Amniotic stem cell (primary cell): ENCODE results near the gene ESRP2.

Experiments
- DNase-seq: peaks from one replicate; lab custom pipeline; 2025; lab: John Stamatoyannopoulos, UW

The ESRP2 gene

DNA sequence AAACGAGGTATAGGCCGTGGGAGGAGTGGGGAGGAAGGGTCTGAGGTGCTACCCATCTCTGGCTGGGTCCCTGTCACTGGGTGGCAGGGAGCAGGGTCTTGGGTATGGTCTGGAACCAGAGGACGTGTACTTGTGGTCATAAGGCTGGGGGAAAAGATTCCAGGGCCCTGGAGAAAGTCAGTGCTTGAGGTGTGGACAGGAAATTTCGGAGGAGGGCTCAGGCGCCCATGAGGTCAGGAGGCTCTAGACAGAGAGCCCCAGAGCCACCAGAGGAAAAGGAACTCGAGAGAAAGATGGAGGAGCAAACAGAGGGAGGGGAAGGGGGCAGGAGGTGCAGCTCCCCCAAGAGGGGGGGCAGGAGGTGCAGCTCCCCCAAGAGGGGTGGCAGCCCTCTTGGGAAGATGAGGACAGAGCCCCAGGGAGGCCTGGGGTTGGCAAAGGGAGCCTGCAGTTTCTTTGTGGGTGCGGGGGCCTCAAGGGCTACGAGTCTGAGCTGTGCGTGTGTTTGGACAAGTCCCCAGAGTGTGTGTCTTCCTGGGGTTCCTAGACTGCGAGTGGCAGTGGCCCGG is 27.7 kb upstream of the ESRP2 start:
- DNase-seq: no peak

DNA sequence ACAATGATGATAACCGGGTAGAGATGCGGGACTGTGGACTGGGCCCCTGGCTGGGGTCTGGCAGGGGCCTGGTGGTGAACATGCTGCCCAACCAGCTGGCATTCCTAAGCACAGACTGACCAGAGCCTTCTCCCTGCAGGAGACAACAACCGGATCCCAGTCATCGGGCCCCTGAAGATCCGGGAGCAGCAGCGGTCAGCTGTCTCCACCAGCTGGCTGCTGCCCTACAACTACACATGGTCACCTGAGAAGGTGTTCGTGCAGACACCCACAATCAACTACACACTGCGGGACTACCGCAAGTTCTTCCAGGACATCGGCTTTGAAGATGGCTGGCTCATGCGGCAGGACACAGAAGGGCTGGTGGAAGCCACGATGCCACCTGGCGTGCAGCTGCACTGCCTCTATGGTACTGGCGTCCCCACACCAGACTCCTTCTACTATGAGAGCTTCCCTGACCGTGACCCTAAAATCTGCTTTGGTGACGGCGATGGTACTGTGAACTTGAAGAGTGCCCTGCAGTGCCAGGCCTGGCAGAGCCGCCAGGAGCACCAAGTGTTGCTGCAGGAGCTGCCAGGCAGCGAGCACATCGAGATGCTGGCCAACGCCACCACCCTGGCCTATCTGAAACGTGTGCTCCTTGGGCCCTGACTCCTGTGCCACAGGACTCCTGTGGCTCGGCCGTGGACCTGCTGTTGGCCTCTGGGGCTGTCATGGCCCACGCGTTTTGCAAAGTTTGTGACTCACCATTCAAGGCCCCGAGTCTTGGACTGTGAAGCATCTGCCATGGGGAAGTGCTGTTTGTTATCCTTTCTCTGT is 23.3 kb upstream of the ESRP2 start:
- DNase-seq: no peak

DNA sequence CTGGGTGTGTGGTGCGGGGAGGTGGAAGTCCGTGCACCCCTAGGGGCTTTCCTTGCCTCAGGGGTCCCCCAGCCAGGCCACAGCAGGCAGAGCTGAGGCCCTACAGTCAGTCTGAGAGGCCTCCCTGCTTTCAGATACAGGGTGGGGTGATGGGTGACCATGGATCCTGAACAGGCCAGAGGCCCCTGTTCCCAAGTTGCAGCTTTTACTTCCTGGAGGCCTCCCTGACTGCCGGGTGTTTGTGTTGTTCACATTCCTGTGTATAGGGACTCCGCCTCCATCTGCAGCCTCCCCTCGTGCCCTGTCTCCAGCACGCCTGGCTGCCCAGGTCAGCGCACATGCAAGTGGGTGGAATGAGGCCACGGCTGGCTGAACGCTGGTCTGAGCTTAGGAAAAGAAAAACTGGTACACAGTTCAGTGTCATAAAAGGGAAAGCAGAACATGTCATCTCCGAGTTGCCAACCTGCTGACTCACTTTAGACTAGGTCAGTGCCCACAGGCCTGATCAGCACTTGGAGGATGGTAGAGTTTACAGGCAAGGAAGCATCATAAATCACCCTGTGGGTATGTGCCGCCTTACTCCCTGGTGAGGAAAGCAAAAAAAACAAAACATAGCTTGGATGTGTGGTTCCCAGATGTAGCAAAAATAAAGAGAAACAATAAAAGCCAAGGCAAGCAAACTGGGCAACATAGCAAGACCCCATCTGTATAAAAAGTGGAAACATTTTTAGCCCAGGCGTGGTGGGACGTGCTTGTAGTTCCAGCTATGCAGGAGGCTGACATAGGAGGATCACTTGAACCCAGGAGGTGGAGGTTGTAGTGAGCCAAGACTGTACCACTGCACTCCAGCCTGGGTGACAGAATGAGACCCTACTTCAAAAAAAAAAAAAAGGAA is 22.2 kb upstream of the ESRP2 start:
- no peak for DNase-seq

DNA sequence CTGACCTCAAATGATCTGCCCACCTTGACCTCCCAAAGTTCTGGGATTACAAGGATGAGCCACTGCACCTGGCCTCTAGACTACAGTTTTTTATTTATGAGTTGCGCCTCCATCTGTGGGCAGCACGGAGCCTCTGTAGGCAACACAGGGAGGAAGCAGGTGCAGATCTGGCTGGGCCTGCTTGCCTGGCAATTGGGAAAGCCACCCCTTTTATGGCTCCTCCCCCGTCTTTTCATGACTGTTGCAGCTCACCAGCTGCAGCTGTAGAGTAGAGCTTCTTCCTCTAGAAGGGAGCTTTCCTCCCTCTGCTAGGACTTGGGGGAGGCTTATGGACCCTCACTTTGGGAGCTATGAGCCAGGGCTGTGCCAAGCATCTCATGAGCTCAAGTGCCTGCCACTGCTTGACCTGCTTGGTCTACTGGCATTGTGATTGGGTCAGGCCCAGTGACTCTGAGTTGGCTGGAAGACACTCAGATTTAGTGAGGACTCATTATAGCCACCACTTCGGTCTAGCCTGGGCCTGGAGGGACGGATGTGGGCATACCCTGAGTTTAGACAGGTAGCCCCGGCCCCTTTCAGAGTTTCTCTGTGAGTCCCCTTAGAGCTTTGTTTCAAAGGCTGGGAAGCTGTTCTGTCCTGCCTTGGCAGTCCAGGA is 21.5 kb upstream of the ESRP2 start:
- no peak for DNase-seq

DNA sequence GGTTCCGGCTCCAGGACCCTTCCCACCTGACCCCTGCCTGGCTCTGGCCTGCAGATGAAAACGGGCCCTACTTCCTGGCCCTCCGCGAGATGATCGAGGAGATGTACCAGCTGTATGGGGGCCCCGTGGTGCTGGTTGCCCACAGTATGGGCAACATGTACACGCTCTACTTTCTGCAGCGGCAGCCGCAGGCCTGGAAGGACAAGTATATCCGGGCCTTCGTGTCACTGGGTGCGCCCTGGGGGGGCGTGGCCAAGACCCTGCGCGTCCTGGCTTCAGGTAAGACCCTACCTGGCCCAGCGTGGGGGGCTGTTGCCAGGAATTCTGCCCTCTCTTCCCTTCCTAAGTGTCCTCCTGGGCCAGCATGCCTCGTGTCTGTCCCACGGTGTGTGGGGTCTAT is 19.8 kb upstream of the ESRP2 start:
- no peak for DNase-seq

DNA sequence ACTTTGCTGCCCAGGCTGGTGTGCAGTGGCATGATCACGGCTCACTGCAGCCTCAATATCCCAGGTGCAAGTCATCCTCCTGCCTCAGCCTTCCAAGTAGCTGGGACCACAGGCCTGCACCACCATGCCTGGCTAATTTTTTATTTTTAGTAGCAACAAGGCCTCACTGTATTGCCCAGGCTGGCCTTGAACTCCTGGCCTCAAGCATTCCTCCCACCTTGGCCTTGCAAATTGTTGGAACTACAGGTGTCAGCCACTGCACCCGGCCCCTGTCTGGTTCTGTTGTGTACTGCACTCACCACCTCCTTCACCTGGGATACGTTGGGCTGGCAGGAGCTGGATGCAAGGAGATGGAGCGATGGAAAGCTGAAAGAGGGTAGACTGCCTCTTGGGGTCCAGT is 17.8 kb upstream of the ESRP2 start:
- DNase-seq: no peak

DNA sequence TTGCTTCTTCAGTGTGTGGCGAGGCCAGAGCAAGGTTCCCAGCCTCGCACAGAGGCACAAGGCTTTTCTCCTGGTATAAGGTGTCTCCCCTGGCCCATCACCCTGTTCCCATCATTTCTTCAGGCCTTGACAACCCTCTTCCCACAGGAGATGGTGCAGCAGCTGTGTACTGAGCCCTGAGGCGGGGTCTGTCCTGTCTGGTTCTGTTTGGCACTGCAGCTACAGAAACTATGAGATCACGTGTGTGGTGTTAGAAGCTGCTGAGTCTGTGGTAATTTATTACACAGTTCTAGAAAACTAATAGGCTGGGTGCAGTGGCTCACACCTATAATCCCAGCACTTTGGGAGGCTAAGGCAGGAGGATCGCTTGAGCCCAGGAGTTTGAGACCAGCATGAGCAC is 16.5 kb upstream of the ESRP2 start:
- no peak for DNase-seq

DNA sequence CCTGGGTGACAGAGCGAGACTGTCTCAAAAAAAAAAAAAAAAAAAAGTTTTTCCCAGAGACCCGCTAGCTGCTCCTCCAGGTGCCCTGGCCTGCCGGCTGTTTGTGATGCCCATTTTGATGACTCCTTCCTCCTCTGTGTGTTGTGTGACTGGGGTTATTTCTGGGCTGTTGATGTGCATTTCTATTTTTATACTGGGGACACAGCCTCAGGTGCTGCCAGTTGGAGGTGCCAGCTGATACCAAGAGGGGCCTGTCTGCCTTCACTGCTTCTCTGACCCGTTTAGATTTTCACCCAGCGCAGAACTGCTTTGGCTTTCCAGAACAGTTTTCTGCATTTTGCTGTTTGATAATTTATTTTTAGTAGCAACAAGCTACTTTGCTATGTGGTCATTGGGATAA is 15.9 kb upstream of the ESRP2 start:
- DNase-seq: no peak

DNA sequence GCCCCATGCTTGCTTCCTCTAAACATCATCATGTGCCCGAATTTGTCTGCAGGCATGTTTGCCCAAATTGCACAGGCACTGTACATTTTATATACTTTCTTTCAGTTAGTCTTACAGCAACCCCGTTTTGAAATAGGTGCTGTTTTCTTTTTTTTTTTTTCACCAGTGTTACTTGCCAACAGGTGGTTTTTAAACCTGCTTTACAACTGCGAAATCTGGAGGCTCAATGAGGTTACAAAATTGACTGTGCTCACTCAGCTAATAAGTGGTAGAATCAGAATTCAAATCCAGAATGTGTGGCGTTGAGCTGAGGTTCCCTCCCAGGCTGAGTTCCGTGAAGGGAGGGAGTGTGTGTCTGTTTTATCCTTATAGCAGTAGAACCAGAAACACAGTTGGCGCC is 15.0 kb upstream of the ESRP2 start:
- DNase-seq: no peak

DNA sequence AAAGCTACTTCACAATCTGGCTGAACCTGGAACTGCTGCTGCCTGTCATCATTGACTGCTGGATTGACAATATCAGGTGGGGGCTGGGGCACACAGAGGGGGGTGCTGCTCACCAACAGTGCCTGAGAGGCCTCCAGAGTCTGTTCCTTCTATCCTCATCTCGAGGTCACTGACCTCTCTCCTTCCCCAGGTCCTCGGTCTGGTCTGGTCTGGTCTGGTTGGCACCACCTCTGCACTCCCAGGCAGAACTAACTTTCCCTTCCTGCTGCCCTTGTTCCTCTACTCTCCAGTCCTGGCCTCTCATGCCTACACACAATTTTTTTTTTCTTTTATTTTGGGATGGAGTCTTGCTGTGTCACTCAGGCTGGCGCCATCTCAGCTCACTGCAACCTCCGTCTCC is 13.4 kb upstream of the ESRP2 start:
- no peak for DNase-seq

DNA sequence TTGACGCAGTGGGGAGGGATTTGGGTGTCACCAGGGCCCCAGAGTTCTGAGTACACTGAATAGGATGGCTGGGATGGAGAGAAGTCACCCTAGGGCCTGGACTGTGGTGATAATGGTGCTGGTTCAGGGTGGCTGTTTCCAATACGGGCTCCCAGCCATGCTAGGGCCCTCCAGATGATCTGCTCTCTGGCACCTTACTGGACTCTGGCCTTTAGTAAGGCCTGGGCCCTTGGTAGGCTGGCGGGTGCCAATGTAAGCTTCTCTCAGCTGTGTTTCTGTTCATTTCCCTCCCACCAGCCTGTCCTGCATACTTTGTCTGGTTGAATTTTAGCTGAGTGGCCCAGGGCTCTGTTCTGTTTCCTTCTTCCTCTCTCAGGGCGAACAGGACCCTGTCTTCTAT is 12.0 kb upstream of the ESRP2 start:
- DNase-seq: no peak

DNA sequence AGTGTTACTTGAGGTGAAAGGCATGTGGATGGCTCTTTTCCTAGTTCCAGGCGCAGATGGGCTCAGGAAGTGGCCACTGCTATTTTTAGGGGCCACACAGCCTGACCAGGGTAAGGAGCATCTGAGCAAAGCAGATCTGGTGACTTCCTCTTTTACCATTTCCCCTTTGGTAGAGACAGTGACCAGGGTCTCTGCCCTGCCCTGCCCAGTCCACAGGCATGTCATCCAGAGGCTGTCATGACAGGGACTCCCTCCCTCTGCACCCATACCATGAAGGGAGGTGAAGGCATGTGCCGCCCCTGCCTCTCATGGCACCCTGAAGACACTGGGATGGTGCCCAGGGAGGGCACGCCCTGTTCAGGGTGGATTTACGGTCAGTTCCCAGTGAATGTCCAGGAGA is 11.5 kb upstream of the ESRP2 start:
- DNase-seq: no peak

DNA sequence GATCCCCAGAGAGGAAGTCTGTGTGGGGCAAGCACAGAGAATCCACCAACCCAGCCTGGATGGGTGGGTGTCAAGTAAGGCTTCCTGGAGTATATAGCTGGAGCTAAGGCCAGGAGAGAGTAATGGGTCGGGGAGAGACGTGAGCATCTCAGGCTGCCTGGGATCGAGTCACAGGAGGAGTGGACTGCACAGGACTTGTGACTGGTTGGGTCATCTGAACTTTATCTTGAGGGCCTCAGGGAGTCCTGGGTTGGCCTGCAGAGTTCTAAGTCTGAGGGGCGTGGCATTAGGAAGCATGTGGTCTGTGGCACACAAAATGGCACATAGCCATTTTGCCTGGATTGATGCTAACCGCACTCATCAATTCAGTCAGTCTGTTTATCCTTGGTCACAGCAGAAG is 10.7 kb upstream of the ESRP2 start:
- DNase-seq: no peak

DNA sequence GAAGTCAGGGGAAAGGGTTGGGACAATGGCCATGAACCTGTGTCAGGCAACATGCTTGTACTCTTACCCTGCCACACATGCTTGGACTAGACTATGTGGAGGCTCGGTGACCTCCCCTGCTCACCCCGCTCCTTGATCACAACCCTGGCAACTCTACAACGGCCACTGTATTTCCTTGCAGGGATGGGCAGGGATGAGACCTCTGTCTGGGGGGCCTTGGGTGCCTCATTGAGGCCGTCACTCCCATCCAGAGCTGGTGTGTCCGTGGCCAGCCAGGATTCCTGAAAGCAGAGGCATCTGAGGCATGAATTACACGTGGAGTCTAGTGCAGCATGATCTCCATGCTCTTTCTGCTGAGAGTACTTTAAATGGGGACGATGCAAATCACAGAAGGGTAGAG is 10.2 kb upstream of the ESRP2 start:
- DNase-seq: no peak

DNA sequence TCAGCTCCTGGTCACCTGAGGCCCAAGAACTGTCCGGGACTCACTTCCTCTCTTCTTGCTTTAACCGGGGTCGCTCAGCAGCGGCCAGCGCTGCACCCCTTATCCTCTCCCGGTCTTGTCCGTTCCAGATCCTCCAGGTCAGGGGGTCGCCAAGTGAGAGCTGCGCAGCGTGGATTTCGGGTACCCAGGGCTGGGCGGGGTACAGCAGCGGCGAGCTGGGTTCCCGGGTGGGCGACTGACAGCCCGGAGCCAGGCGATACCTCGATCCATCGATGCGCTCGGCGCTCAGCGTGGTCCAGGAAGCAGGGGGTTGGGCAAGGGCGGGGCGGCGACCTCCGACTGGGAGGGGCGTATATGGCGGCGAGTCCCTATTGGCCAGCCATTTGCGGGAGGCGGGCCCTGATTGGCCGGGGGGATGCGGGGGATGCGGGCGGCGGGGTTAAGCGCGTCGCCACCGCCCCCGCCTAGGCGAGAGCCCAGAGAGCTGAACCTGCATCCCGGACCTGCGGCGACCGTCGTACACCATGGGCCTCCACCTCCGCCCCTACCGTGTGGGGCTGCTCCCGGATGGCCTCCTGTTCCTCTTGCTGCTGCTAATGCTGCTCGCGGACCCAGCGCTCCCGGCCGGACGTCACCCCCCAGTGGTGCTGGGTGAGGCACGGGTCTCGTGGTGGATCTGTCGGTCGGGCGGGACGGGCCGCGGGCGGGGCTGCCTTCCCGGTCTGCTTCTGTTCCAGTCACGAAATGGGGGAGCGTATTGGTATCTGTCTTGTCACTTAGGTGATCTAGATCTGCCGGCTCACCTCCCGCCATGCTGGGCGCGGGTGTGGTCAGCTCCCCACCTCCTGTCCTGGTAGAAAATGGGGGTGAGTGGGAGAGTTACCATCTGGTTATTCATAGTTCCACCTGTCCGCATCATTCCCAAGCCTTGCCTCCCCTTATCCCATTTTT is 9.3 kb upstream of the ESRP2 start, which contains the start of gene PLA2G15:
PLA2G15 (plus strand) TSS at position 471 of the 951 bp plus-strand sequence; CDS start at position 525, 54 bp downstream.
- DNase-seq: peak; percentile 73

DNA sequence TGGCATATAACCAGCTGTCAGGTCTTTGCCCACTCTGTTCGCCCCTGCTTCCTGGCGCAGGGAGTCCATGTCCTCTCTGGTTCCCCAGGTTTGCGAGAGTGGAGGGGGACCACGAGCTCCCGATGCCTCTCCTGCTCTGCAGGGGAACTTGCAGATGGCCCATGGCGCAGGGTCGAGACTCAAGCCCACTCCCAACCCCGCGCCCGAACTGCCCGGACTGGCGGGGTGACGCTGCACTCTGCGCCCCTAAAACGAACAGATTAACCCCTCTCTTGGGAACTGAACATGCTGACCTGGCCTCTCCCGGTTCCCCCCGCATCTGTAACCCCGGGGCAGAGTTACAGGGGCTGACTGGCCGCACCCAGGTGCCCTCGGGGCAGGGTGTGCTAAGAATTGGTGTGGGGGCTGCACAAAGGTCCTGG is 8.6 kb upstream of the ESRP2 start:
- DNase-seq: no peak

DNA sequence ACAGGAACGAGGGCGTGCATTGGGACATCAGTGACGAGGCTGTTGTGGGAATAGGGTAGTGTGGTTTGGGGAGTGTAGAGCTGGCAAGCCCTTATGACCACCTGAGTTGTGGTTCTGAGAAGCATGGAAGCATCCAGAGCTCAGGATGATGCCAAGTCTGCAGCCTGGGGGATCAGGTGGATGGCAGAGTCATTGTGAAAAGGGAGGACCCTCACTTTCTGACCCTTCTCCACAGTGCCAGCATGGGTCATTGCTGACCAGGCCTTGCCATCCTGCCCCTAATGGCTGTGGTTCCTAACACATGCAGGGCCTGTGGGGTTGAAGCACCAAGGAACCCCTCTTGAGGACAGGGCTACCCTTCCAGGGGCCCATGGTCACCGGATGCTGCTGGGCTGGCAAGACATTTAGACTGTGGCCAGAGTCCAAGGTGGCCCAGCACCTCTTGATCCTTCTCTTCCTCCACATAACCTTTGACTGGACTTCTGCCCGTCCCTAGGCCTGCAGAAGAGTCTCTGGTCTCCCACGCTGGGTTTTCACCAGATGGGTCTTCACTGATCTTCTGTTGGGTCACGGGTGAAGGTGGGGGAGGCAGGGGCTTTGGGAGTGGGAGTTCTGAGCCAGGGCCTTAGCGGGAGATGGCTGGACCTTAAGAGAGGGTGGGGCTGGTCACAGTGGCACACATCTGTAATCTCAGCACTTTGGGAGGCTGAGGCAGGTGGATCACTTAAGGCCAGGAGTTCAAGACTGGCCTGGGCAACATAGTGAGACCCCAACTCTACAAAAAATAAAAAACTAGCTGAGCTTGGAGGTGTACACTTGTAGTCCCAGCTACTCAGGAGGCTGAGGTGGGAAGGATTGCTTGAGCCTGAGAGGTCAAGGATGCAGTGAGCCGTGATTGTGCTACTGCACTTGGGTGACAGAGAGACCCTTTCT is 7.3 kb upstream of the ESRP2 start:
- DNase-seq: no peak

DNA sequence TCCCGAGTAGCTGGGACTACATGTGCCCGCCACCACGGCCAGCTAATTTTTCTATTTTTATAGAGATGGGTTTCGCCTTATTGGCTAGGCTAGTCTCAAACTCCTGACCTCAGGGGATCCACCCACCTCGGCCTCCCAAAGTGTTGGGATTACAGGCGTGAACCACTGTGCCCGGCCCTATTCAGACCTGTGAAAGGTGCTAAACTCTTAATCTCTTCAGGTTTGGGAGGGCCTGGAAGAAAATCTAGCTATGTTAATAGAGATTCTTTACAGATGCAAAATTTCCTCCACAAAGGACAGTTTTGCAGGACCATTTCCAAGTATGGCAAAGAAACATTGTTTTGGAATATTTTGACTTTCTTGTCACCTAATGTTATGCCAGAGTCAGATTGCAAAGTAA is 6.2 kb upstream of the ESRP2 start:
- DNase-seq: no peak

DNA sequence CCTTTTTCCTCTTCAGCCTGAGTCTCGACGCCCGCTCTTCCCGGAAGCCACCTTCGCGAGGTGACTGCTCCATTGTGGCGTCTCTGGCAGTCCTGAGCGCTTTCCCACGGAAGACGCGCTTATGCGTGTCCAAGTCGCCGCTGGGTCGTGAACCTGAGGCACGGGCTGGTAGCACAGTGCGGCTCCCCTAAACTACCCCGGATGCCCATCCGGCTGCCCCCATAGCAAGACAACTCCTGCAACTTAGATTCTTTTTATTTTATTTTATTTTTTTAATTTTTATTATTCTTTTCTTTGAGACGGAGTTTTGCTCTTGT is 2.1 kb upstream of the ESRP2 start:
- DNase-seq: no peak
